Body of pancreas (tissue), 4 donors: ENCODE data around the gene RAC3. TPM values are rescaled to one million over a fixed set of nuclear protein-coding genes. Genes with fewer than 3 reads are reported as not detected.

Experiments used
- ATAC-seq: fragments of 150-250 bp; one replicate; pipeline ENCODE4 v1.9.1; 2016
- DNase-seq, 4 donors: peaks; one replicate each; pipeline ENCODE4 v3.0.0-alpha.2; 2019
- H3K27ac ChIP-seq, 4 donors: fragments of 200-600 bp; sonication (generic); 1 replicate in 3 of 4; 2 replicates in 1 of 4; pipeline versions ENCODE4 v1.5.1 to v1.6.1; 2016 to 2019; ENCODE audit warnings: mild to moderate bottlenecking in 1 of 4, mixed read lengths in 1 of 4, moderate library complexity in 1 of 4
- H3K27me3 ChIP-seq, 2 donors: fragments of 200-600 bp; sonication (generic); one replicate each; pipeline ENCODE4 v1.6.0; 2016; ENCODE audit warnings: mild to moderate bottlenecking in 1 of 2
- H3K36me3 ChIP-seq, 2 donors: fragments of 200-600 bp; sonication (generic); replicated peaks in 1 of 2; 2 replicates each; pipeline ENCODE4 v1.5.1; 2016; ENCODE audit warnings: low read depth in 2 of 2; ENCODE audit not compliant: insufficient read depth in 1 of 2
- H3K4me1 ChIP-seq: fragments of 200-600 bp; sonication (generic); one replicate; pipeline ENCODE4 v1.6.0; 2016
- H3K4me3 ChIP-seq, 2 donors: fragments of 200-600 bp; sonication (generic); 1 replicate in 1 of 2; 2 replicates in 1 of 2; pipeline ENCODE4 v1.5.1; 2016 to 2019
- H3K9me3 ChIP-seq, 3 donors: fragments of 200-600 bp; sonication (generic); 1 replicate in 2 of 3; 2 replicates in 1 of 3; pipeline ENCODE4 v1.5.1; 2016
- POLR2A ChIP-seq, 3 donors: fragments of 450-650 bp; IDR thresholded peaks; one replicate each; pipeline ENCODE4 v1.6.1; 2016; ENCODE audit warnings: antibody characterized with exemption in 3 of 3, mild to moderate bottlenecking in 2 of 3
- WGBS, 2 donors: methylation state at CpG; one replicate each; pipeline ENCODE4 v1.1.5; 2017; 5-methylcytosine and 5-hydroxymethylcytosine counted together
- intact Hi-C: fragments of 100-400 bp; cut with DNase I; formaldehyde crosslinking; loops from one replicate; pipeline ENCODE4 v1.15.1; 2023
- total RNA-seq, 2 donors: library from RNA; depleted of rRNA; stranded (reverse); fragments of >200 nt; gene quantifications; one replicate each; pipeline ENCODE4 v1.1.0, GENCODE V29; 2016
- TF ChIP-seq, protein P1 (sequence below), 7 experiments: fragments of 450-650 bp in 4 of 7; fragments of 200-600 bp in 3 of 7; sonication (generic) in 3 of 7; IDR thresholded peaks; one replicate each; pipeline ENCODE4 v1.5.1; 2016 to 2019; ENCODE audit warnings: antibody characterized with exemption in 7 of 7

RAC3 gene
- total RNA-seq, 2 donors from 2014 or later: 3.1 TPM; not detected in 1

GRCh38 chr17:82070611-82071010 lies 39.1 kb downstream of the RAC3 start:
- H3K4me3 ChIP-seq: no peak overlapping the region
- ATAC-seq: no peak
- intact Hi-C loops: no loop called here
- no peak overlapping the region for H3K27ac ChIP-seq
- no peaks in the 10 kb centered on the region for H3K9me3 ChIP-seq
- DNase-seq: no peak
- H3K36me3 ChIP-seq: no peaks in the 10 kb centered on the region
- H3K4me1 ChIP-seq: peaks cover 9% of the 10 kb centered on the region
- no peak for TF ChIP-seq POLR2A (IDR thresholded peaks at IDR 0.05)
- H3K27me3 ChIP-seq: no peaks in the 10 kb centered on the region

- 79 to 82% methylated on average over 6 of the region's 6 CpGs for WGBS, 2 donors
- ATAC-seq: no peak
- no peak overlapping the region for H3K27ac ChIP-seq
- H3K4me3 ChIP-seq: no peak overlapping the region
- H3K36me3 ChIP-seq: no peaks in the 10 kb centered on the region
- H3K4me1 ChIP-seq: no peaks in the 10 kb centered on the region
- no peaks in the 10 kb centered on the region for H3K9me3 ChIP-seq
- intact Hi-C loops: no loop called here
- H3K27me3 ChIP-seq: no peaks in the 10 kb centered on the region
- DNase-seq: no peak
- TF ChIP-seq, protein P1, sequence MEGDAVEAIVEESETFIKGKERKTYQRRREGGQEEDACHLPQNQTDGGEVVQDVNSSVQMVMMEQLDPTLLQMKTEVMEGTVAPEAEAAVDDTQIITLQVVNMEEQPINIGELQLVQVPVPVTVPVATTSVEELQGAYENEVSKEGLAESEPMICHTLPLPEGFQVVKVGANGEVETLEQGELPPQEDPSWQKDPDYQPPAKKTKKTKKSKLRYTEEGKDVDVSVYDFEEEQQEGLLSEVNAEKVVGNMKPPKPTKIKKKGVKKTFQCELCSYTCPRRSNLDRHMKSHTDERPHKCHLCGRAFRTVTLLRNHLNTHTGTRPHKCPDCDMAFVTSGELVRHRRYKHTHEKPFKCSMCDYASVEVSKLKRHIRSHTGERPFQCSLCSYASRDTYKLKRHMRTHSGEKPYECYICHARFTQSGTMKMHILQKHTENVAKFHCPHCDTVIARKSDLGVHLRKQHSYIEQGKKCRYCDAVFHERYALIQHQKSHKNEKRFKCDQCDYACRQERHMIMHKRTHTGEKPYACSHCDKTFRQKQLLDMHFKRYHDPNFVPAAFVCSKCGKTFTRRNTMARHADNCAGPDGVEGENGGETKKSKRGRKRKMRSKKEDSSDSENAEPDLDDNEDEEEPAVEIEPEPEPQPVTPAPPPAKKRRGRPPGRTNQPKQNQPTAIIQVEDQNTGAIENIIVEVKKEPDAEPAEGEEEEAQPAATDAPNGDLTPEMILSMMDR (IDR thresholded peaks at IDR 0.05): no peak
- TF ChIP-seq POLR2A (IDR thresholded peaks at IDR 0.05): no peak
Measured at GRCh38 chr17:82072827-82073226, 41.3 kb downstream of the RAC3 start.

GRCh38 chr17:82073446-82073845 lies 42.0 kb downstream of the RAC3 start:
- 71 to 78% methylated on average over 9 of the region's 9 CpGs for WGBS, 2 donors
- no peak for ATAC-seq
- Histone ChIP-seq H3K36me3 (no peaks in the 10 kb centered on the region), H3K27me3 (no peaks in the 10 kb centered on the region), H3K4me1 (no peaks in the 10 kb centered on the region), H3K9me3 (no peaks in the 10 kb centered on the region), H3K27ac (no peak overlapping the region), H3K4me3 (no peak overlapping the region)
- no peak for DNase-seq
- no peak for TF ChIP-seq POLR2A (IDR thresholded peaks at IDR 0.05)
- TF ChIP-seq, protein P1 (IDR thresholded peaks at IDR 0.05): no peak
- intact Hi-C loops: no loop called here

DNA sequence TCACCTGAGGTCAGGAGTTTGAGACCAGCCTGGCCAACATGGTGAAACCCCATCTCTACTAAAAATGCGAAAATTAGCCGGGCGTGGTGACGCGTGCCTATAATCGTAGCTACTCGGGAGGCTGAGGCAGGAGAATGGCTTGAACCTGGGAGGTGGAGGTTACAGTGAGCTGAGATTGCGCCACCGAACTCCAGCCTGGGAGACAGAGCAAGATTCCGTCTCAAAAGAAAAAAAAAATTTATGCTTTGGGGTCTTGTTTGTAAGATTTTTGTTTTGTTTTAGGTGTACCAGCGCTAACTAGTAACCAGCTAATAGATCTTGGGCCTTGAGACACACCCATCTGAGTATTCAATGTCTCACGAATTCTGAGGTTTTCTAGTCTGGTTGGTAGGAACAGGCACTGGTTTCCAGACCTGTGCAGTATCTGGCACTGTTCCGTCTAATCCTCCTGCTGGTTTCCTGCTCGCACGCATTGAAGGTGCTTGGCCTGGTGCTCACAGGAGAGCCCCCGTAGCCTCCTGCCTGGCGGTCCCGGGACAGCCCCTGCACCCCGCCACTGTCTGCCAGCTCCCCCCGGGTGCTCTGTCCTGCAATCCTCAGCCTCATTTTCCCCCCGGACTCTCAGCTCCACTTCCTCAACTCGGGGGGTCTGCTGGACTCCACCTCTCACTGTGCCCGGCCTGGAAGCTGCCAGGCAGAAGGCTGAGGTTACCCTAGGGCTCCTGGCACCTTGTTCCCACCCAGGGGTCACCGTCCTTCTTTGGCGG lies 44.7 kb downstream of the RAC3 start:
- ATAC-seq (no peak), DNase-seq (no peak)
- Histone ChIP-seq H3K4me3 (no peak overlapping the region), H3K27ac (no peak overlapping the region), H3K27me3 (no peaks in the 10 kb centered on the region), H3K36me3 (peaks cover 0 to 8% of the 10 kb centered on the region in 2 donors), H3K9me3 (no peaks in the 10 kb centered on the region), H3K4me1 (no peaks in the 10 kb centered on the region)
- TF ChIP-seq POLR2A (IDR thresholded peaks at IDR 0.05): no peak
- TF ChIP-seq, protein P1 (IDR thresholded peaks at IDR 0.05): no peak
- intact Hi-C loops: no loop called here
- WGBS, 2 donors: 77 to 87% methylated on average over 17 to 25 of the region's 25 CpGs

- ATAC-seq: no peak
- Histone ChIP-seq H3K4me1 (no peaks in the 10 kb centered on the region), H3K36me3 (peaks cover 0 to 8% of the 10 kb centered on the region in 2 donors), H3K27ac (no peak overlapping the region), H3K27me3 (no peaks in the 10 kb centered on the region), H3K9me3 (no peaks in the 10 kb centered on the region), H3K4me3 (no peak overlapping the region)
- DNase-seq: no peak
- TF ChIP-seq, protein P1 (IDR thresholded peaks at IDR 0.05): no peak
- no peak for TF ChIP-seq POLR2A (IDR thresholded peaks at IDR 0.05)
- intact Hi-C loops: no loop called here
- 79% methylated on average over 15 to 21 of the region's 21 CpGs for whole genome bisulfite sequencing, 2 donors
Measured at GRCh38 chr17:82076785-82077591, 45.5 kb downstream of the RAC3 start.
